Heart right ventricle (tissue), 16 donors: ENCODE results near the gene RGR. TPM values are rescaled to one million over a fixed set of nuclear protein-coding genes. Genes with fewer than 3 reads are reported as not detected.
A peak's percentile ranks its signal among the peaks of the same experiment; 100 is the strongest.

ENCODE experiments used
- ATAC-seq, 8 donors: fragments of 200-7000 bp; cut with Tn5 transposase; one replicate each; pipeline ENCODE4 v1.9.1; 2020; ENCODE audit warnings: mild to moderate bottlenecking in 8 of 8, moderate library complexity in 8 of 8, moderate number of reproducible peaks in 1 of 8
- DNase-seq, 2 donors: peaks; one replicate each; pipeline ENCODE4 v3.0.0-alpha.2; 2020
- H3K27ac ChIP-seq, 10 donors: fragments of 200-600 bp; sonication (generic) in 2 of 10; one replicate each; pipeline versions ENCODE4 v1.5.0 to v1.8.0; 2020 to 2022; ENCODE audit warnings: mild to moderate bottlenecking in 3 of 10
- H3K27me3 ChIP-seq, 7 donors: fragments of 200-600 bp; one replicate each; pipeline ENCODE4 v1.8.0; 2021 to 2022; ENCODE audit warnings: mild to moderate bottlenecking in 2 of 7
- H3K36me3 ChIP-seq, 9 donors: fragments of 200-600 bp; sonication (generic) in 1 of 9; one replicate each; pipeline versions ENCODE4 v1.5.0 to v1.8.0; 2020 to 2022; ENCODE audit warnings: mild to moderate bottlenecking in 2 of 9
- H3K4me1 ChIP-seq, 9 donors: fragments of 200-600 bp; sonication (generic) in 1 of 9; one replicate each; pipeline versions ENCODE4 v1.5.0 to v1.8.0; 2020 to 2022; ENCODE audit warnings: mild to moderate bottlenecking in 4 of 9
- H3K4me3 ChIP-seq, 10 donors: fragments of 200-600 bp; sonication (generic) in 2 of 10; one replicate each; pipeline versions ENCODE4 v1.5.0 to v1.8.0; 2020 to 2022; ENCODE audit warnings: mild to moderate bottlenecking in 7 of 10, moderate library complexity in 2 of 10
- H3K9me3 ChIP-seq, 11 donors: fragments of 200-600 bp in 10 of 11; sonication (generic) in 2 of 11; one replicate each; pipeline versions ENCODE4 v1.5.0 to v1.8.0; 2013 to 2022; ENCODE audit warnings: mild to moderate bottlenecking in 2 of 11, control low read depth in 1 of 11, moderate library complexity in 1 of 11
- CTCF ChIP-seq, 9 donors: fragments of 200-600 bp; sonication (generic) in 2 of 9; IDR thresholded peaks; one replicate each; pipeline versions ENCODE4 v1.5.0 to v1.8.0; 2021 to 2022; ENCODE audit warnings: antibody characterized with exemption in 9 of 9, mild to moderate bottlenecking in 5 of 9, moderate library complexity in 1 of 9
- WGBS, 2 donors: extraction: QIAGEN DNeasy Blood & Tissue Kit; methylation state at CpG; one replicate each; pipeline ENCODE4 v1.1.7; 2013; ENCODE audit warnings: inconsistent platforms in 1 of 2; 5-methylcytosine and 5-hydroxymethylcytosine counted together
- intact Hi-C, 10 donors: fragments of 100-400 bp; cut with DNase I; formaldehyde crosslinking; loops; one replicate each; pipeline versions ENCODE4 v1.11.1 to v1.14.2; 2022
- polyA plus RNA-seq, 2 donors: library from polyadenylated mRNA; stranded (reverse); fragments of 200-250 nt; gene quantifications; one replicate each; pipeline ENCODE4 v1.2.3, GENCODE V29; 2013
- total RNA-seq, 10 donors: library from RNA; stranded (reverse); fragmentation: NEBNext Ultra II Directional in 3 of 10; extraction: Animal tissue kit (Norgen Biotek cat#: 25700) in 3 of 10; gene quantifications; one replicate each; pipeline versions ENCODE4 v1.2.1 to v1.2.4, GENCODE V29; 2021 to 2023
- donor health status: Arrhythmogenic right ventricular cardiomyopathy.
- donor health status: ischemic (EF 13 %, LVEDD 7.1; RV severe dilation, severe dysfunction).
- donor health status: healthy with polysubstance abuse.
- donor health status: DM: no; HTN: yes; CAD: no.
- donor health status: DM: no; HTN: no; CAD: no.
- donor health status: ischemic (EF 25% LVEDD 6.9; RV normal size, moderate dysfunction).
- donor health status: ischemic (EF 25% LVEDD 5.7; RV mildly dilated, moderate dysfunction).
- donor health status: healthy.
- donor health status: DM: yes; HTN: yes; CAD: no.
- donor health status: Ischemic cardiomyopathy.
- donor health status: ischemic (EF 35%, LVEDD 5.7; RV mildly dilated, moderate dysfunction).
- donor health status: nonischemic (EF 11% LVEDD 7.7; RV severe dilation, severe dysfunction).
- donor health status: DM: yes; HTN: yes; CAD: no.
- donor health status: PGD.
- donor health status: ischemic (EF 29% LVEDD 5.4; RV normal size, mild dysfunction).
- donor health status: nonischemic (EF 23%, LVEDD 6.1; RV moderate dilation, normal function).

RGR gene
- total and polyA plus RNA-seq, 12 donors: 0.13 to 4.0 (median 0.53) TPM; not detected in 5

DNA sequence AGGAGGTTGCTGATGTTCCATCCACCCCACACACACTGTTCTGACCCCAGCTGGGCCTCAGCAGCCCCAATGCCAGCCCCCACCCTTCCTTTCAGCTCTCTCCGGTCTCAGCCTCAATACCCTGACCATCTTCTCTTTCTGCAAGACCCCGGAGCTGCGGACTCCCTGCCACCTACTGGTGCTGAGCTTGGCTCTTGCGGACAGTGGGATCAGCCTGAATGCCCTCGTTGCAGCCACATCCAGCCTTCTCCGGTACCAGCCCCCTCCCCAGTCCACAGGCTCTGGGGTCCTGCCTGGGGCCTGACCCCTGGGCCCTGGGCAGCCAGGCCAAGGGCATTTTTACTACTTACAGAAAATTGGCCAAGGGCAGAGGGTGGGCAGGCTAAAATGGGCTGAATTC, 2.6 kb downstream of the RGR start:
- ATAC-seq (no peak), DNase-seq (no peak)
- Histone ChIP-seq H3K27me3 (peaks cover 0 to 13% (median 0%) of the 10 kb centered on the region in 7 donors), H3K27ac (no peak overlapping the region), H3K9me3 (peaks cover 0 to 11% (median 0%) of the 10 kb centered on the region in 11 donors), H3K36me3 (no peaks in the 10 kb centered on the region), H3K4me1 (no peaks in the 10 kb centered on the region), H3K4me3 (no peak overlapping the region)
- no peak for TF ChIP-seq CTCF (IDR thresholded peaks at IDR 0.05)
- 79 to 85% methylated on average over 6 of the region's 6 CpGs for WGBS, 2 donors
- intact Hi-C loops: no loop called here

DNA sequence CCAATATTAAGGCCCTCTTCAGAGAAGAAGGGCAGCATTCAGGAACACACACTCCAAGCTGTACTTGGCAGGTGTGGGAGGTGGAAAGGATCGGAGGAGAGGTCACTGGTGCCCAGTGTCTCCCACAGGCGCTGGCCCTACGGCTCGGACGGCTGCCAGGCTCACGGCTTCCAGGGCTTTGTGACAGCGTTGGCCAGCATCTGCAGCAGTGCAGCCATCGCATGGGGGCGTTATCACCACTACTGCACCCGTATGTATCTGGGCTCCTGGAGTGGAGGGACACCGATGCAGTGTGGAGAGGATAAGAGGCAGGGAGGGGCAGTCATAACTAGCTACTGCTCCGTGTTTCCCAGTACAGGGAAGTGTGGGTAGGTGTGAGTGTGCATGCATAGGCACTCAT, 3.9 kb downstream of the RGR start:
- no peak for DNase-seq
- H3K36me3 ChIP-seq: no peaks in the 10 kb centered on the region
- intact Hi-C loops: no loop called here
- H3K4me3 ChIP-seq: no peak overlapping the region
- no peak overlapping the region for H3K27ac ChIP-seq
- no peak for TF ChIP-seq CTCF (IDR thresholded peaks at IDR 0.05)
- no peaks in the 10 kb centered on the region for H3K4me1 ChIP-seq
- peaks cover 0 to 11% (median 0%) of the 10 kb centered on the region in 11 donors for H3K9me3 ChIP-seq
- WGBS, 2 donors: 63 to 69% methylated on average over 12 of the region's 12 CpGs
- ATAC-seq: no peak
- peaks cover 0 to 13% (median 0%) of the 10 kb centered on the region in 7 donors for H3K27me3 ChIP-seq

- Histone ChIP-seq H3K9me3 (peaks cover 0 to 11% (median 0%) of the 10 kb centered on the region in 11 donors), H3K4me1 (peaks cover 0 to 9% (median 0%) of the 10 kb centered on the region in 9 donors), H3K27ac (no peak overlapping the region), H3K36me3 (no peaks in the 10 kb centered on the region), H3K27me3 (peaks cover 0 to 36% (median 18%) of the 10 kb centered on the region in 7 donors), H3K4me3 (no peak overlapping the region)
- intact Hi-C loops: loop anchor here in 1 of 10 donors (5.0 kb wide), 1 partner anchor 108 kb away; no protein-coding TSS in a partner anchor
- DNase-seq (no peak), ATAC-seq (no peak)
- WGBS, 2 donors: 49 to 55% methylated on average over 10 of the region's 10 CpGs
- TF ChIP-seq CTCF (IDR thresholded peaks at IDR 0.05): no peak
Observed at GRCh38 chr10:84254552-84255478, 10.0 kb downstream of the RGR start.

- peaks cover 0 to 4% (median 0%) of the 10 kb centered on the region in 11 donors for H3K9me3 ChIP-seq
- DNase-seq (peak; percentile 46 to 60), ATAC-seq (peak; percentile 10 to 75 (median 58))
- no peaks in the 10 kb centered on the region for H3K36me3 ChIP-seq
- no peak overlapping the region for H3K27ac ChIP-seq
- H3K4me3 ChIP-seq: no peak overlapping the region
- H3K4me1 ChIP-seq: peaks cover 0 to 9% (median 0%) of the 10 kb centered on the region in 9 donors
- intact Hi-C loops: loop anchor here in 1 of 10 donors (5.0 kb wide), 1 partner anchor 109 kb away; no protein-coding TSS in a partner anchor
- peak; percentile 13 to 71 (median 63) for TF ChIP-seq CTCF (IDR thresholded peaks at IDR 0.05)
- peaks cover 0 to 41% (median 18%) of the 10 kb centered on the region in 7 donors for H3K27me3 ChIP-seq
- WGBS, 2 donors: 35 to 36% methylated on average over 35 of the region's 35 CpGs
Observed at GRCh38 chr10:84256510-84257342, 11.9 kb downstream of the RGR start.
